Activated effector memory CD4-positive, alpha-beta T cell treated with Interleukin-2 at 50 U/mL for 16 hours (primary cell): ENCODE measurements around the gene ATP8A2.
"Not testable (repeated sequence)": the region's sequence is repeated elsewhere in the genome, so short reads cannot be mapped to it uniquely, and the experiment has no call there.

Source experiments
- DNase-seq: peaks from one replicate; pipeline ENCODE4 v3.0.0-alpha.2; 2020

Gene ATP8A2

GRCh38 chr13:25371875-25372283 lies at the start of gene ATP8A2:
Gene ATP8A2 (plus strand): TSS chr13:25371974. CDS start chr13:25372213, 239 bp downstream.
- no peak for DNase-seq

GRCh38 chr13:25324100-25324499 lies 47.7 kb upstream of the ATP8A2 start:
- no peak for DNase-seq

GRCh38 chr13:25329706-25330105 lies 42.1 kb upstream of the ATP8A2 start:
- no peak for DNase-seq

- DNase-seq: no peak
These were observed 41.2 kb upstream of the ATP8A2 start for GRCh38 chr13:25330541-25330940.

GRCh38 chr13:25335856-25336255 lies 35.9 kb upstream of the ATP8A2 start:
- no peak for DNase-seq

- no peak for DNase-seq
These were observed 26.2 kb upstream of the ATP8A2 start for GRCh38 chr13:25345576-25345975.

- no peak for DNase-seq
These were observed 24.6 kb upstream of the ATP8A2 start for GRCh38 chr13:25347151-25347550.

- DNase-seq: no peak
These were observed 20.4 kb upstream of the ATP8A2 start for GRCh38 chr13:25351404-25351803.

GRCh38 chr13:25352230-25352629 lies 19.5 kb upstream of the ATP8A2 start:
- no peak for DNase-seq

GRCh38 chr13:25352806-25353205 lies 19.0 kb upstream of the ATP8A2 start:
- no peak for DNase-seq

GRCh38 chr13:25353344-25353743 lies 18.4 kb upstream of the ATP8A2 start:
- no peak for DNase-seq

- DNase-seq: no peak
These were observed 17.4 kb upstream of the ATP8A2 start for GRCh38 chr13:25354377-25354776.

GRCh38 chr13:25360443-25360842 lies 11.3 kb upstream of the ATP8A2 start:
- not testable (repeated sequence) for DNase-seq

- no peak for DNase-seq
These were observed 6.0 kb upstream of the ATP8A2 start for GRCh38 chr13:25365720-25366235.

- no peak for DNase-seq
These were observed 458 bp upstream of the ATP8A2 start for GRCh38 chr13:25371158-25371874.

- DNase-seq: no peak
These were observed 709 bp downstream of the ATP8A2 start for GRCh38 chr13:25372284-25373081.

- no peak for DNase-seq
These were observed 4.1 kb downstream of the ATP8A2 start for GRCh38 chr13:25375727-25376358.

- no peak for DNase-seq
These were observed 5.6 kb downstream of the ATP8A2 start for GRCh38 chr13:25377244-25377962.

- DNase-seq: no peak
These were observed 6.8 kb downstream of the ATP8A2 start for GRCh38 chr13:25378528-25378927.

- DNase-seq: no peak
These were observed 7.2 kb downstream of the ATP8A2 start for GRCh38 chr13:25379011-25379410.

- no peak for DNase-seq
These were observed 8.3 kb downstream of the ATP8A2 start for GRCh38 chr13:25380082-25380481.

- DNase-seq: no peak
These were observed 9.1 kb downstream of the ATP8A2 start for GRCh38 chr13:25380741-25381324.
